ENCODE results near the gene ITGA8.

ITGA8 gene

GRCh38 chr10:15603446-15604011, 116.2 kb downstream of the ITGA8 start:
- H3K4me2 ChIP-seq (ENCODE audit: low read length): no peak overlapping the region
- H2AFZ ChIP-seq (ENCODE audit: low read depth, low read length): no peak overlapping the region

GRCh38 chr10:15601819-15602218, 117.9 kb downstream of the ITGA8 start:
- no peaks in the 10 kb centered on the region for H3K27me3 ChIP-seq (ENCODE audit: low read depth, low read length)
- H3K9ac ChIP-seq (ENCODE audit: low read length): no peak overlapping the region
- no peaks in the 10 kb centered on the region for H4K20me1 ChIP-seq (ENCODE audit: insufficient read depth, low read length)
- TF ChIP-seq EZH2phosphoT487 (IDR thresholded peaks at IDR 0.05; ENCODE audit: low read depth): no peak
- TF ChIP-seq CTCF (IDR thresholded peaks at IDR 0.05; ENCODE audit: low read depth, low read length): no peak
- no peaks in the 10 kb centered on the region for H3K9me3 ChIP-seq (ENCODE audit: insufficient read depth, low read length)
- H3K79me2 ChIP-seq (ENCODE audit: low read length): no peaks in the 10 kb centered on the region
- H2AFZ ChIP-seq (ENCODE audit: low read depth, low read length): no peak overlapping the region
- no peak overlapping the region for H3K27ac ChIP-seq (ENCODE audit: low read length)
- H3K4me2 ChIP-seq (ENCODE audit: low read length): no peak overlapping the region
- H3K4me1 ChIP-seq (ENCODE audit: low read length): no peaks in the 10 kb centered on the region
- H3K36me3 ChIP-seq (replicated peaks; ENCODE audit: low read depth, low read length): no peaks in the 10 kb centered on the region
- H3K4me3 ChIP-seq (ENCODE audit: low read length): no peak overlapping the region

More at GRCh38 chr10:15603446-15604011, 116.2 kb downstream of the ITGA8 start:
- Histone ChIP-seq H3K4me1 (ENCODE audit: low read length) (no peaks in the 10 kb centered on the region), H3K27me3 (ENCODE audit: low read depth, low read length) (no peaks in the 10 kb centered on the region), H3K79me2 (ENCODE audit: low read length) (no peaks in the 10 kb centered on the region), H3K27ac (ENCODE audit: low read length) (no peak overlapping the region), H3K9me3 (ENCODE audit: insufficient read depth, low read length) (no peaks in the 10 kb centered on the region), H3K4me3 (ENCODE audit: low read length) (no peak overlapping the region), H4K20me1 (ENCODE audit: insufficient read depth, low read length) (no peaks in the 10 kb centered on the region), H3K9ac (ENCODE audit: low read length) (no peak overlapping the region), H3K36me3 (replicated peaks; ENCODE audit: low read depth, low read length) (no peaks in the 10 kb centered on the region)
- TF ChIP-seq CTCF (IDR thresholded peaks at IDR 0.05; ENCODE audit: low read depth, low read length): no peak
- TF ChIP-seq EZH2phosphoT487 (IDR thresholded peaks at IDR 0.05; ENCODE audit: low read depth): no peak

- H4K20me1 ChIP-seq (ENCODE audit: insufficient read depth, low read length): no peaks in the 10 kb centered on the region
- H2AFZ ChIP-seq (ENCODE audit: low read depth, low read length): no peak overlapping the region
- H3K79me2 ChIP-seq (ENCODE audit: low read length): no peaks in the 10 kb centered on the region
- H3K9ac ChIP-seq (ENCODE audit: low read length): no peak overlapping the region
- H3K27me3 ChIP-seq (ENCODE audit: low read depth, low read length): no peaks in the 10 kb centered on the region
- TF ChIP-seq EZH2phosphoT487 (IDR thresholded peaks at IDR 0.05; ENCODE audit: low read depth) (no peak), CTCF (IDR thresholded peaks at IDR 0.05; ENCODE audit: low read depth, low read length) (no peak)
- H3K27ac ChIP-seq (ENCODE audit: low read length): no peak overlapping the region
- no peak overlapping the region for H3K4me2 ChIP-seq (ENCODE audit: low read length)
- H3K4me1 ChIP-seq (ENCODE audit: low read length): no peaks in the 10 kb centered on the region
- H3K9me3 ChIP-seq (ENCODE audit: insufficient read depth, low read length): no peaks in the 10 kb centered on the region
- H3K4me3 ChIP-seq (ENCODE audit: low read length): no peak overlapping the region
- H3K36me3 ChIP-seq (replicated peaks; ENCODE audit: low read depth, low read length): no peaks in the 10 kb centered on the region
These were observed 124.5 kb downstream of the ITGA8 start for GRCh38 chr10:15595260-15595659.

- TF ChIP-seq CTCF (IDR thresholded peaks at IDR 0.05; ENCODE audit: low read depth, low read length) (no peak), EZH2phosphoT487 (IDR thresholded peaks at IDR 0.05; ENCODE audit: low read depth) (no peak)
- Histone ChIP-seq H3K36me3 (replicated peaks; ENCODE audit: low read depth, low read length) (no peaks in the 10 kb centered on the region), H3K9me3 (ENCODE audit: insufficient read depth, low read length) (no peaks in the 10 kb centered on the region), H3K27me3 (ENCODE audit: low read depth, low read length) (no peaks in the 10 kb centered on the region; the same call in 1 of the 2 replicates), H3K4me1 (ENCODE audit: low read length) (no peaks in the 10 kb centered on the region), H2AFZ (ENCODE audit: low read depth, low read length) (no peak overlapping the region), H3K4me3 (ENCODE audit: low read length) (no peak overlapping the region), H4K20me1 (ENCODE audit: insufficient read depth, low read length) (no peaks in the 10 kb centered on the region), H3K27ac (ENCODE audit: low read length) (no peak overlapping the region), H3K4me2 (ENCODE audit: low read length) (no peak overlapping the region), H3K9ac (ENCODE audit: low read length) (no peak overlapping the region), H3K79me2 (ENCODE audit: low read length) (no peaks in the 10 kb centered on the region)
These were observed 127.8 kb downstream of the ITGA8 start for GRCh38 chr10:15591937-15592336.
